DMS114 treated with DMSO at 0.1 percent for 48 hours (cell line): ENCODE measurements around the gene NDUFS5.
"Not testable (repeated sequence)": the region's sequence is repeated elsewhere in the genome, so short reads cannot be mapped to it uniquely, and the experiment has no call there.

ENCODE experiments used
- DNase-seq: peaks from one replicate; lab custom pipeline; 2025; ENCODE audit not compliant: unreplicated experiment; lab: John Stamatoyannopoulos, UW

The NDUFS5 gene

DNA sequence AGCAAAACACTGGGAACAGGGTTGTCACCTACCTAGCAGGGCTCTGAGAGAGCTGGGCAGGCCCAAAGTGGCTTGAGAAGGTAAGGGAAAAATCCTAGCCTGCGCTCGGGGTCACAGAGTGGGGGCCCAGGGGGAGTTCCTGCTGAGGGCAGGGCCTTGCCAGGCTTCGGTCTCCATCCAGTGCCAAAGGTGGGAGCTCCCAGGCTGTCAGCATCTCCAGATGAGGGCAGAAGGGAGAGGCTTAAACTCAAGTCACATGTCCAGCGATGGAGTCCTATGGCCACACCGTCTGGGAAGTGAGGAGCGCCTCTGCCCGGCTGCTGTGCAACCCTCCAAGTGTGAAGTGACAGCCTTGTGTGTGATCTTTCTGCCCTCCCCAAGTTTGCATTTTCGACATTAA lies 11.2 kb upstream of the NDUFS5 start:
- not testable (repeated sequence) for DNase-seq

DNA sequence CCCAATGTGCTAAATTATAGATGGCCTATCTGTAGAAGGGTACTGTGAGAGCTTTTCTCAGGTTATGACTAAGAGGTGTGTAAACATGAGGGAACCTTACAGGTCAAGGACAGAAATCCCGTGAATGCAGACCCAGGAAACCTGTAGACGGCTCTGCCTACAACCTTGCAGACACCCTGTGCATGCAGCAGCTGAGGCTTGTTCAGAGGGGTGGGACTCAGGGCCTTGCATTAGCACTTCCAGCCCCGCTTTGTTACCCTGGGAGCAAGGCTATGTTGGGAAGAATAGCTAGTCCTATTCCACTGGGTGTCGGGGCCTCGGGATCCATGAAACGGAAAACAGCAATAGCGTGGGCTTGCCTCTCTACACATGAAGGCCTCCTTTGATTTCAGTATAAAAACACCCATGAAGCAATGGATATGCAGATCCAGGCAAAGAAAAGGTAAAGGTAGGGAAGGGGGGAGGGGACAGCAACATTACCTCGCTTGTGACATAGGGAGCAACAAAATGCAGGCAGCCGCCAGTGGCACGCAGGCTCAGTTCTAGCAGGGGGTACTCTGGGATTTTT lies 9.5 kb upstream of the NDUFS5 start:
- no peak for DNase-seq

DNA sequence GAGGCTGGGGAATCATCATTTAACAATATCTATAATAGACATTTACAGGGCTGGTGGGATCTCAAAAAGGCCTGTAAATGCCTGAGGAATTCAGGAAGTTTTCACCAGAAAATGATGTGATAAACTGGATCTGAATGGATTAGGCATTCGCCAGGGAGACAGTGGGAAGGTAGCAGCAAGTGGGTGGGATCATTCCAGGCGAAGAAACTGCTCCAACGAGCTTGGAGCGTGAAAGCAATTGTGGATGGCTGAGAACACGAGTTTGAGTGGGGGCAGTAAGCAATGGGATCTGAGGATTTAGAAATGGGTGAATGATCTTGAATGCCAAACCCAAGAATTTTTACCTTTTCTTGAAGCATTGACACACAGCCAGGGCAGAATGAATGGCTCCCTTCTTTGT lies 8.9 kb upstream of the NDUFS5 start:
- DNase-seq = no peak

DNA sequence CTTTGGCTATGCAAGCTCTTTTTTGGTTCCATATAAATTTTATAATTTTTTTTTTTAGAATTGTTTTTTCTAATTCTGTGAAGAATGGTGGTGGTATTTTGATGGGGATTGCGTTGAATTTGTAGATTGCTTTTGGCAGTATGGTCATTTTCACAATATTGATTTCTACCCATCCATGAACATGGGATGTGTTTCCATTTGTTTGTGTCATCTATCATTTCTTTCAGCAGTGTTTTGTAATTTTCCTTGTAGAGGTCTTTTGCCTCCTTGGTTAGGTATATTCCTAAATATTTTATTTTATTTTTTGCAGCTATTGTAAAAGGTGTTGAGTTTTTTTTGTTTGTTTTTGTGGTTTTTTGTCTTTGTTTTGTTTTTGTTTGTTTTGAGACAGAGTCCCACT lies 5.7 kb upstream of the NDUFS5 start:
- DNase-seq = not testable (repeated sequence)

GRCh38 chr1:39021426-39021825 lies 4.7 kb upstream of the NDUFS5 start:
- DNase-seq = no peak

GRCh38 chr1:39023140-39023539 lies 3.0 kb upstream of the NDUFS5 start:
- DNase-seq = no peak

- no peak for DNase-seq
Measured at GRCh38 chr1:39026866-39027507, 837 bp downstream of the NDUFS5 start.

DNA sequence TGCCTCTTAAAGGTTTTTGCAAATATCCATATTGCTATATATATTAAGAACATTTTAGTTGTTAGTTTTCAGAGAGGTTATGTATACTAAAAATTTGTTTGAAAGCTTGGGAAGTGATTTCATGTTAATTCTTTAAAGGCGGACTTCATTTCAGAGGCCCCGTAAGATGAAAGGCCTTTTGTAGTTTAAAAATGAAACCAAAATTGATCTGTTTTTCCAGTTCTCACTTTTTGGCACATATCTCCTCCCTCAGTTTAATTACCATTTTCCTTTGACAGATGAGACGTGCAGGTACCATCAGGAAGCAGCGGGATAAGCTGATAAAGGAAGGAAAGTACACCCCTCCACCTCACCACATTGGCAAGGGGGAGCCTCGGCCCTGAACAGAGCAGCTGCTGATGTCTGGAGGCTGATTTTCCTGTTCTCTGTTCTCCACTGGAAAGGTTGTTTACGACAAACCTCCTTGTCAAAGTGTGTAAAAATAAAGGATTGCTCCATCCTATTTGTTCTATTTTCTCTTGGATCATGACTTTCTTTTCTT lies 8.0 kb downstream of the NDUFS5 start:
- DNase-seq = no peak

DNA sequence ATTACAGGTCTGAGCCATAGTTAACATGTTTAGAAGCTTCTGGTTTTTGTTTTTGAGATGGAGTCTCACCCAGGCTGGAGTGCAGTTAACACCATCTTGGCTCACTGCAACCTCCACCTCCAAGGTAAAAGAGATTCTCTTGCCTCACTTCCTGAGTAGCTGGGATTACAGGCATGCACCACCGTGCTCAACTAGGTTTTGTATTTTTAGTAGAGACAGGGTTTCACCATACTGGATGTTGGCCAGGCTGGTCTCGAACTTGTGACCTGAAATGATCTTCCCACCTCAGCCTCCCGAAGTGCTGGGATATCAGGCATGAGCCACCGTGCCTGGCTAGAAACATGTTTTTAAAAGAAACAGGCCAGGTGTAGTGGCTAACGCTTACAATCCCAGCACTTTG lies 10.5 kb downstream of the NDUFS5 start:
- no peak for DNase-seq

- DNase-seq = no peak
Measured at GRCh38 chr1:39043513-39043912, 17.4 kb downstream of the NDUFS5 start.

GRCh38 chr1:39044762-39045161 lies 18.6 kb downstream of the NDUFS5 start:
- no peak for DNase-seq

- no peak for DNase-seq
Measured at GRCh38 chr1:39045231-39045630, 19.1 kb downstream of the NDUFS5 start.

DNA sequence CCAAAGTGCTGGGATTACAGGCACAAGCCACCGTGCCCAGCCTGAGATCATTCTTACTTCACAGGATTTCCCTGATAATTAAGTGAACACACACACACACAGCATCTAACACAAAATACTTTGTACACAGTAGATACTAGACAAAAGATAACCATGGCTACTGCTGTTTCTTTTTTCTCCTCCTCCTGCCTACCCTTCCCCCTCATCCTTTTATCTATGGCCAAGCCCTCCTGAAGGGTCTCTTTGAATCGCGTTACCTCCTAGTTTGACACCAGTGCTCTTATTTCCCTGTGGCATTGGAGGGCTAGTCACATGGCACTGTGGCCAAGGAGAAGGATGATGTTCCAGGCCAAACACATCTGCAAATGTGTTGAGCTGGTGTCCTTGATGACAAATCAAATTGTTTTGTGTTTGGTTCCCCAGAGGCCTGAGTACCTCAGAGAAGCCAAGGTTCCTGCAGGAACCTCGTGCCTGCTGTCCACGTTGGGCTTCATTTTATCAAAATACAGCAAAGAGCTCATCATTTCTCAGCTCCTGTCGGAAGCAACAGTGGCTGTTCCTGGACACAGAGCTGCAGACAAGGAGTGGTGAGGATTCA lies 20.6 kb downstream of the NDUFS5 start:
- no peak for DNase-seq

DNA sequence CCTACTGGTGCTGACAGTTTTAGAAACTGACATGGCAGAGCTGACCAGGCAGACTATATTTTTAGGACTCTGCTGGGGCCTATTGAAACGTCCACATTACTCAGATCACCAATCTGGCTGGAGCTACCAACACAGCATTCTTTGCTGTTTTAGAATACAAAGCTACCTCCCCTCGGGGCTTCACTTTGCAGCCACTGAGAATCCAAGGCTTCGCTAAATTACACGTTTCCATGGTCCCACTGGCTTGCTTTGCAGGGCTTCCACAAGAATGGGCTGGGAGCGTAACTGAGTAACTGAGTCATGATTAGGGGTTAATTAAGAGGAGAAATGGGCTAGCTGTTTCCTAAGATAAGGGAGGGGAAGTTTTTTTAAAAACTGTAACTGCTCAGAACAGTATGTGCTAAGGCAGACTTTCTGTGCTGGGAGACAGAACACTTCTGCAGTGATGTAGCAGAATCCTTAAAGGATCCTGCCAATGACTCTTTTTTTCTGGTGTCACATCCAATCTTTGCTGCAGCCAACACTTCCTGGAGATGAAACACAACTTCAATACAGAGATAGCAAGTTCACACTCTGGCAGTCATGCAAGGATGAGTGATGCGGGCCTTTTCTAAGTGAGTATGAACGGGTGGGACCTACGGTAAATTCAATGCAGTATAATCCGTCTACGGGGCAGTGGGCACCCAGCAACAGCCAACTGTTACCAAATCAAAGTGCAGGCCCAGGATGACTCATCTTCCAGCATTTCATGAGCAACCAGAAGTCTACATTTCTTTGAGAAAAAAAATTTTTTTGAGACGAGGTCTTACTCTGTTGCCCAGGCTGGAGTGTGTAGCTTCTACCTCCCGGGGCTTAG lies 21.5 kb downstream of the NDUFS5 start:
- no peak for DNase-seq

- DNase-seq = no peak
Measured at GRCh38 chr1:39048745-39049370, 22.7 kb downstream of the NDUFS5 start.

- no peak for DNase-seq
Measured at GRCh38 chr1:39050001-39050400, 23.9 kb downstream of the NDUFS5 start.

GRCh38 chr1:39051193-39051850 lies 25.2 kb downstream of the NDUFS5 start:
- not testable (repeated sequence) for DNase-seq

GRCh38 chr1:39051956-39052355 lies 25.8 kb downstream of the NDUFS5 start:
- DNase-seq = no peak

GRCh38 chr1:39055213-39055710 lies 29.1 kb downstream of the NDUFS5 start:
- not testable (repeated sequence) for DNase-seq

- not testable (repeated sequence) for DNase-seq
Measured at GRCh38 chr1:39061516-39061915, 35.4 kb downstream of the NDUFS5 start.
